ENCODE results near the gene GNB5.

The GNB5 gene

DNA sequence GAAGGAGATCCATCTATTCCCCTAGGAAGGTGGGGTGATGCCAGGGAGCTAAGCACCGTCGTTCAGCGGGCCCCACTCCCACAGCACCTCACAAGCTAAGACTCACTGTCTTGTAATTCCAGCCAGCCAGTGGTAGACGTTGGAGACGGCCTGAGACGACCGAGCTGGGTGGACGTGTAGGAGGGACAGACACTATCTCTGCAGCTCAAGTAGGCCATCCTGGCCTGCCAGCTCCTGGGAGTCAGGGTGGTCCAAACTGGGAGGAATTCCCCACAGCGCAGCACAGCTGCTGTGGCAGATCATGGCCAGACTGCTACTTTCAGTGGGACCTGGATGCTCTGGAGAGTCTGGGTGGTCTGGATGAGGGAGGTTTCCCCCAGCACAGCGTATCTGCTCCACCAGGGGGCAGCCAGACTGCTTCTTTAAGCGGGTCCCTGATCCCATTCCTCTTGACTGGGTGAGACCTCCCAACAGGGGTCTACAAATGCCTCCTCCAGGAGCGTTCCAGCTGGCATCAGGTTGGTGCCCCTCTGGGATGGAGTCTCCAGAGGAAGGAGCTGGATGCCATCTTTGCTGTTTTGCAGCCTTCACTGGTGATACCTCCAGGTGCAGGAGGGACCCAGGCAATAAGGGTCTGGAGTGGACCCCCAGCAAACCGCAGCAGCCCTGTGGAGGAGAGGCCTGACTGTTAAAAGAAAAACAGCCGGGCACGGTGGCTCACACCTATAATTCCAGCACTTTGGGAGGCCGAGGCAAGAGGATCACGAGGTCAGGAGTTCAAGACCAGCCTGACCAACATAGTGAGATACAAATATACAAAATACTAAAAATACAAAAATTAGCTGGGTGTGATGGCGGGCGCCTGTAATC lies 27.6 kb downstream of the GNB5 start:
- TF ChIP-seq POLR2A (IDR thresholded peaks at IDR 0.05; ENCODE audit: low read depth, low read length) (no peak), POLR2AphosphoS5 (IDR thresholded peaks at IDR 0.05; ENCODE audit: low read depth, low read length) (no peak), TAF1 (IDR thresholded peaks at IDR 0.05; ENCODE audit: borderline replicate concordance, low read depth, low read length) (no peak)
- DNase-seq (ENCODE audit: insufficient read length), result no peak
- no peak for FAIRE-seq

- FAIRE-seq, result no peak
- TF ChIP-seq POLR2AphosphoS5 (IDR thresholded peaks at IDR 0.05; ENCODE audit: low read depth, low read length) (no peak), TAF1 (IDR thresholded peaks at IDR 0.05; ENCODE audit: borderline replicate concordance, low read depth, low read length) (no peak), POLR2A (IDR thresholded peaks at IDR 0.05; ENCODE audit: low read depth, low read length) (no peak)
- no peak for DNase-seq (ENCODE audit: insufficient read length)
These were observed 28.3 kb downstream of the GNB5 start for GRCh38 chr15:52162876-52163275.

DNA sequence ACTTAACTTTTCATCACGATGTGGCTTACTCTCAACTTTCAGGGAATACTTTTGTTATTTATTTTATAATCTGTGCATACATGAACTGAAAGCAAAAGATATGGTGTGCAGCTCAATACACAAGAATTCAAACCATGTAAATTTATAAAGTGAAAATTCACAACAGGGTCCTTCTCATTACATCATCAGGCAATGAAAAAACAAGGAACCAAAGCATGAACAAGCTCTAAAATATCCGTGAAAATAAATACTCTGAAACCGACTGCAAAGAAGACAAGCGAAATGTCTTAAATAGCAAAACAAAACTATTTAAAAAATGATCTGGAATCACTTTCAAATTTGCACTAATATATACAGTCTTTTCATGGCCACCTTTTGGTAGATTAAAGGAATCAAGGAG lies 28.9 kb downstream of the GNB5 start:
- FAIRE-seq (no peak), DNase-seq (ENCODE audit: insufficient read length) (no peak)
- no peak for TF ChIP-seq TAF1 (IDR thresholded peaks at IDR 0.05; ENCODE audit: borderline replicate concordance, low read depth, low read length)
- TF ChIP-seq POLR2A (IDR thresholded peaks at IDR 0.05; ENCODE audit: low read depth, low read length), result no peak
- TF ChIP-seq POLR2AphosphoS5 (IDR thresholded peaks at IDR 0.05; ENCODE audit: low read depth, low read length), result no peak

DNA sequence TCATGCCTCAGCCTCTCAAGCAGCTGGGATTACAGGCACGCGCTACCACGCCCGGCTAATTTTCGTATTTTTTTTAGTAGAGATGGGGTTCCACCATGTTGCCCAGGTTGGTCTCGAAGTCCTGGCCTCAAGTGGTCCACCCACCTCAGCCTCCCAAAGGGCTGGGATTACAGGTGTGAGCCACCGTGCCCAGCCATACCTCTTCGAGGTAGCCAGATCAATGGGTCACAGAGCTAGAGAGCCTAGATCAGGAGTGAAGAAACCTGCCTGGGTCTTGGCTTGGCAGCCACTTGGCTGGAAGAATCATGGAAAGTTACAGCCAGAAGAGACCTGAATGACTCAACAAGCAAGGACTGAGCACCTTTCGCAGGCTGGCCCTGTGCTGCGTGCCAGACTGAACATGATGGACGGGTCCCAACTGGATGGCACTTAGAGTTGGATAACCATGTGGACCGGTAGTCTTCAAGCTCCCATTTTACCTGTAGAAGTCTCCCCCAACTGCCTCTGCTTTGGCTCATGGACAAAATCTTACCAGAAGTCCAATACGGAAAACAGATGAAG lies 29.7 kb downstream of the GNB5 start:
- DNase-seq (ENCODE audit: insufficient read length) (no peak), FAIRE-seq (no peak)
- TF ChIP-seq TAF1 (IDR thresholded peaks at IDR 0.05; ENCODE audit: borderline replicate concordance, low read depth, low read length) (no peak), POLR2AphosphoS5 (IDR thresholded peaks at IDR 0.05; ENCODE audit: low read depth, low read length) (no peak), POLR2A (IDR thresholded peaks at IDR 0.05; ENCODE audit: low read depth, low read length) (no peak)

DNA sequence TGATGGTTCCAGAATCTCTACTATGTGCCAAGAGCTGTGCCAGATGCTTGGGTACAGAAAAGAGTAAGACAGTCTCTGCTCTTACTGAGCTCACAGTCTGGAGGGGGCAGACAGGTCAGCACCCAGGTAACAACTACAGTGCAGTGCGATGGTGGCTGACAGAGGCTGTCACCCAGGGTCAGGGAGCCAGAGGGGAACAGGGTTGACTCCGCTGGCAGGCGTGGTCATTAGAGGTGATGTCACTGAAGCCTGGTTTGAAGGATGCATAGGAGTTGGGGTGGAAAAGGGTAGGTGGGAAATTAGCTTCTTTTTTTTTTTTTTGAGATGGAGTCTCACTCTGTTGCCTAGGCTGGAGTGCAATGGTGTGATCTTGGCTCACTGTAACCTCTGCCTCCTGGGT lies 31.5 kb downstream of the GNB5 start:
- DNase-seq (ENCODE audit: insufficient read length) (no peak), FAIRE-seq (no peak)
- TF ChIP-seq POLR2AphosphoS5 (IDR thresholded peaks at IDR 0.05; ENCODE audit: low read depth, low read length), result no peak
- no peak for TF ChIP-seq POLR2A (IDR thresholded peaks at IDR 0.05; ENCODE audit: low read depth, low read length)
- no peak for TF ChIP-seq TAF1 (IDR thresholded peaks at IDR 0.05; ENCODE audit: borderline replicate concordance, low read depth, low read length)

GRCh38 chr15:52158084-52158765 lies 33.0 kb downstream of the GNB5 start:
- FAIRE-seq, result no peak
- TF ChIP-seq POLR2A (IDR thresholded peaks at IDR 0.05; ENCODE audit: low read depth, low read length) (no peak), POLR2AphosphoS5 (IDR thresholded peaks at IDR 0.05; ENCODE audit: low read depth, low read length) (no peak), TAF1 (IDR thresholded peaks at IDR 0.05; ENCODE audit: borderline replicate concordance, low read depth, low read length) (no peak)
- DNase-seq (ENCODE audit: insufficient read length), result no peak

DNA sequence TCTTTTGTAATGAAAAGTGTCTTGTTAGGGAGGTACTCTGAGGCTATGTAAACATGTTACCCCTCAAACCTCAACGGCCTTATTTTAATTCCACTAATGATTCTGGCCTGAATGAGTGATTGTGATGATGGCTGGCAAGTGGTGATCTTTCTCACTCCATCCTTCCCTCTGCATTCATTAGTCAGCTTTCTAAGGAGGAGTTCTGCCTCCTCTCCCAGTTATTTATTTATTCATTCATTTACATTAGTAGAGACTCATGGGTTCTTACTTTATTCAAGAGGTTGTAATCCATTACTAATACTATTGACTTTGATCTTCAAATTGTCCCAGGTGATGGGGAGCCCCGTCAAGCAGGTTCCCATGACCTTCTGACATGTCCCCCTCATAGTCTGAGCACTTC lies 35.3 kb downstream of the GNB5 start:
- DNase-seq (ENCODE audit: insufficient read length) (no peak), FAIRE-seq (no peak)
- no peak for TF ChIP-seq POLR2A (IDR thresholded peaks at IDR 0.05; ENCODE audit: low read depth, low read length)
- no peak for TF ChIP-seq TAF1 (IDR thresholded peaks at IDR 0.05; ENCODE audit: borderline replicate concordance, low read depth, low read length)
- no peak for TF ChIP-seq POLR2AphosphoS5 (IDR thresholded peaks at IDR 0.05; ENCODE audit: low read depth, low read length)

GRCh38 chr15:52154896-52155865 lies 36.0 kb downstream of the GNB5 start:
- FAIRE-seq, result no peak
- DNase-seq (ENCODE audit: insufficient read length), result no peak
- TF ChIP-seq POLR2AphosphoS5 (IDR thresholded peaks at IDR 0.05; ENCODE audit: low read depth, low read length), result no peak
- no peak for TF ChIP-seq POLR2A (IDR thresholded peaks at IDR 0.05; ENCODE audit: low read depth, low read length)
- no peak for TF ChIP-seq TAF1 (IDR thresholded peaks at IDR 0.05; ENCODE audit: borderline replicate concordance, low read depth, low read length)

GRCh38 chr15:52153900-52154895 lies 37.0 kb downstream of the GNB5 start:
- TF ChIP-seq POLR2A (IDR thresholded peaks at IDR 0.05; ENCODE audit: low read depth, low read length) (no peak), TAF1 (IDR thresholded peaks at IDR 0.05; ENCODE audit: borderline replicate concordance, low read depth, low read length) (no peak), POLR2AphosphoS5 (IDR thresholded peaks at IDR 0.05; ENCODE audit: low read depth, low read length) (no peak)
- FAIRE-seq, result no peak
- no peak for DNase-seq (ENCODE audit: insufficient read length)

DNA sequence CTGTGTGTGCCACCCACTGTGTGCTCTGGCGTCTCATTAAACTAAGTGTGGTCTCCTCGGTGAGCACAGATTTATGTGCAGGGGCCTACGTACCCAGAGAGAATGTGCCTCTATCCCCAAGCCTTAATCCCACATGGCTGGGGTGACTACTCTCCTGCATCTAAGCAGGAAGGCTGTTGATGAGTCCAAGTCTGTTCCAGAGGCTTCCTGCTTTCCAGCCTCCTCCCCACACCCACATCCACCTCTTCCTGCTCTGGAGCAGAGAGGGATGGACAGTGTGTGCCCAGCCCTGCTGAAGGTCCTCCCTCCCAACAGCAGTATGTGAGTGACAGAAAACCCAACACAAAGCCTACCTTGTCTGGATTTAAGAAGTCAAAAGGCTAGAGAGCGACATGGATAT lies 39.8 kb downstream of the GNB5 start:
- no peak for DNase-seq (ENCODE audit: insufficient read length)
- FAIRE-seq, result no peak
- no peak for TF ChIP-seq TAF1 (IDR thresholded peaks at IDR 0.05; ENCODE audit: borderline replicate concordance, low read depth, low read length)
- no peak for TF ChIP-seq POLR2AphosphoS5 (IDR thresholded peaks at IDR 0.05; ENCODE audit: low read depth, low read length)
- TF ChIP-seq POLR2A (IDR thresholded peaks at IDR 0.05; ENCODE audit: low read depth, low read length), result no peak

All from GM12892 (cell line).